ENCODE data around the gene CYP4F22.

- TF ChIP-seq CTCF (IDR thresholded peaks at IDR 0.05) (no peak), ZFX (IDR thresholded peaks at IDR 0.05; ENCODE audit: borderline replicate concordance) (no peak)
Observed at GRCh38 chr19:15575406-15575805, 67.1 kb downstream of the CYP4F22 start.
